Keratinocyte (primary cell): ENCODE results near the gene NDP.

Source experiments
- EZH2 ChIP-seq: IDR thresholded peaks from one replicate; pipeline ENCODE4 v1.6.1; 2012; ENCODE audit warnings: inconsistent platforms, mild to moderate bottlenecking, low read length, moderate library complexity
- TF ChIP-seq, protein P1 (sequence below), 3 experiments: IDR thresholded peaks in 1 of 3; conservative IDR thresholded peaks in 1 of 3; optimal IDR thresholded peaks in 1 of 3; 2 replicates in 2 of 3; 3 replicates in 1 of 3; pipeline versions ENCODE3 to v1.5.1; 2011; ENCODE audit warnings: low read length in 3 of 3, mild to moderate bottlenecking in 3 of 3, moderate library complexity in 2 of 3, control low read depth in 1 of 3, inconsistent platforms in 1 of 3; ENCODE audit not compliant: insufficient read depth in 2 of 3; ENCODE audit errors: extremely low read depth in 1 of 3

DNA sequence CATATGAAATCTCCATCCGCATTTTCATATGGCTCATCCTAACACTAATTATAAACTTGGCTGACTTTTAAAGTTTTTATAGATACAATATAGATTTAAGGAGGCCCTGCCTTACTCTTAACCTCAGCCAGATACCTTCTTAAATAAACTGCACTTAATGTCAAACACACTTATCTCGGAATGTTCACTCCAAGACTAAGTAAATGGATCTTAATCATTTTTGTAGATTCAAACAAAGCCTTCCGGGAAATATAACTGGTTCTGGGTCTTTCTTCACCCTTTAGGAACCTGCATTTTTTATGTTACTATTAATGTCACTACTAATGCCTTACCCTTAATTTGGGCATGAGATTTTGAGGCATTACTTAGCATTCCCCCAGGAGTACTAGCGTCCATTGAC lies 43.7 kb upstream of the NDP start:
- TF ChIP-seq EZH2: no peak
- TF ChIP-seq, protein P1, sequence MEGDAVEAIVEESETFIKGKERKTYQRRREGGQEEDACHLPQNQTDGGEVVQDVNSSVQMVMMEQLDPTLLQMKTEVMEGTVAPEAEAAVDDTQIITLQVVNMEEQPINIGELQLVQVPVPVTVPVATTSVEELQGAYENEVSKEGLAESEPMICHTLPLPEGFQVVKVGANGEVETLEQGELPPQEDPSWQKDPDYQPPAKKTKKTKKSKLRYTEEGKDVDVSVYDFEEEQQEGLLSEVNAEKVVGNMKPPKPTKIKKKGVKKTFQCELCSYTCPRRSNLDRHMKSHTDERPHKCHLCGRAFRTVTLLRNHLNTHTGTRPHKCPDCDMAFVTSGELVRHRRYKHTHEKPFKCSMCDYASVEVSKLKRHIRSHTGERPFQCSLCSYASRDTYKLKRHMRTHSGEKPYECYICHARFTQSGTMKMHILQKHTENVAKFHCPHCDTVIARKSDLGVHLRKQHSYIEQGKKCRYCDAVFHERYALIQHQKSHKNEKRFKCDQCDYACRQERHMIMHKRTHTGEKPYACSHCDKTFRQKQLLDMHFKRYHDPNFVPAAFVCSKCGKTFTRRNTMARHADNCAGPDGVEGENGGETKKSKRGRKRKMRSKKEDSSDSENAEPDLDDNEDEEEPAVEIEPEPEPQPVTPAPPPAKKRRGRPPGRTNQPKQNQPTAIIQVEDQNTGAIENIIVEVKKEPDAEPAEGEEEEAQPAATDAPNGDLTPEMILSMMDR (optimal IDR thresholded peaks at IDR 0.05 in 1 of 3, IDR thresholded peaks at IDR 0.05 in 1 of 3, conservative IDR thresholded peaks at IDR 0.05 in 1 of 3; ENCODE audit: extremely low read depth in 1 of 3, insufficient read depth in 2 of 3, low read length in 3 of 3): no peak
